ENCODE data around the gene ANKRD53.

- no peak for TF ChIP-seq POLR2A (IDR thresholded peaks at IDR 0.05)
- no peak for TF ChIP-seq CTCF (IDR thresholded peaks at IDR 0.05)
Observed at GRCh38 chr2:70990216-70990615, 11.8 kb downstream of the ANKRD53 start.
